Activated CD4-positive, alpha-beta T cell treated with anti-CD3 and anti-CD28 coated beads for 36 hours (primary cell): ENCODE measurements around the gene GNAI3. TPM values are rescaled to one million over a fixed set of nuclear protein-coding genes. Genes with fewer than 3 reads are reported as not detected.

ENCODE experiments used
- ATAC-seq: fragments of 200-7000 bp; cut with Tn5 transposase; one replicate; pipeline ENCODE4 v1.10.0; 2021; ENCODE audit warnings: mild to moderate bottlenecking, moderate library complexity
- CTCF ChIA-PET: fragments of 350-600 bp; sonication (Branson Sonifier 250); formaldehyde crosslinking; loops from one replicate; lab custom pipeline; 2021; ENCODE audit warnings: antibody characterized with exemption; lab: Charles Lee
- POLR2A ChIA-PET: fragments of 350-600 bp; sonication (Branson Sonifier 250); formaldehyde crosslinking; loops from one replicate; lab custom pipeline; 2021; ENCODE audit warnings: antibody characterized with exemption, inconsistent platforms; lab: Charles Lee
- DNase-seq: peaks from one replicate; pipeline ENCODE4 v3.0.0-alpha.2; 2020
- H3K27ac Mint-ChIP-seq: one replicate; pipeline ENCODE4 v1.8.0; 2021; ENCODE audit warnings: mixed read lengths
- H3K27me3 Mint-ChIP-seq: one replicate; pipeline ENCODE4 v1.8.0; 2021; ENCODE audit warnings: mixed read lengths
- H3K36me3 Mint-ChIP-seq: one replicate; pipeline ENCODE4 v1.8.0; 2021; ENCODE audit warnings: low read depth, mixed read lengths
- H3K4me1 Mint-ChIP-seq: one replicate; pipeline ENCODE4 v1.8.0; 2021; ENCODE audit warnings: mixed read lengths
- H3K4me3 Mint-ChIP-seq: one replicate; pipeline ENCODE4 v1.8.0; 2021; ENCODE audit warnings: mild to moderate bottlenecking, moderate library complexity, mixed read lengths
- H3K9me3 Mint-ChIP-seq: one replicate; pipeline ENCODE4 v1.8.0; 2021; ENCODE audit warnings: low read depth, mixed read lengths
- intact Hi-C, 2 experiments: fragments of 100-400 bp; cut with DNase I in 1 of 2; cut with micrococcal nuclease in 1 of 2; formaldehyde crosslinking; loops; one replicate each; pipeline versions ENCODE4 v1.14.2 to v1.15.1; 2022 to 2024; cut with DNase I, micrococcal nuclease
- total RNA-seq, 2 experiments: library from RNA; stranded (reverse); gene quantifications; one replicate each; pipeline ENCODE4 v1.2.3, GENCODE V29; 2021

Gene GNAI3
- total RNA-seq, 2 experiments from 2014 or later: 7.1 to 9.6 TPM

- intact Hi-C loops: no loop called here
- no peak for ATAC-seq
- no peaks in the 10 kb centered on the region for H3K9me3 Mint-ChIP-seq
- H3K27ac Mint-ChIP-seq: peak overlapping the region; percentile 35
- H3K4me3 Mint-ChIP-seq: no peak overlapping the region
- no peaks in the 10 kb centered on the region for H3K27me3 Mint-ChIP-seq
- ChIA-PET POLR2A (interaction anchor here (0.6 to 1.4 kb wide), 2 partner anchors 26 to 68 kb away, joined by 3 to 7 read pairs; partner anchors contain the start of gene GNAI3), CTCF (interaction anchor here (0.6 to 1.5 kb wide), 7 partner anchors 11 to 268 kb away, joined by 3 to 6 read pairs (median 4); partner anchors contain the start of gene GNAI3)
- DNase-seq: no peak
- no peaks in the 10 kb centered on the region for H3K36me3 Mint-ChIP-seq
- H3K4me1 Mint-ChIP-seq: peaks cover 32% of the 10 kb centered on the region
These were observed 68.0 kb downstream of the GNAI3 start for GRCh38 chr1:109616391-109616790.

DNA sequence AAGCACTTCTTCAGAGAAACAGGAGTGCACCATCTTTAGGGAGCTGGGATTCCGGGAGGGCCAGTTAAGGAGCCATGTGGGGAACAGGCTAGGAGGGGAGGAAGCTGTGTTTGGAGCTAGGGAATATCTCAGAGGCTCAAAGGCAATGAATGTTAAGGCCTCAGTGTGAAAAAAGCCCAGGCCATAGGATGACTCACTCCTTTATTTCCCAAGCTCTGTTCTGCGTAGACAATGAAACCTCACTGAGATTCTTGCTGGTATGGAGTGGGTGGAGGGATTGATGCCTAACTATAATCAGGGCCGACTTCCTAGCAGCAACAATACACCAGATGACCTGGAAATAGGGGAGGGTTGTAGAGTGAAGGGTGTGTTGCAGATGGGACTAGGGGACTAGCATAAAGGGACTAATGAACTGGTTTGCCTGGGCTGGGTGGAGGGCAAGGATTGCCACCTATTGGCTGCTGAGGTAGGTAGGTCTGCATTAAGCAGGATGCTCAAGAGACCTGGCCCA, 68.9 kb downstream of the GNAI3 start:
- CTCF ChIA-PET: interaction anchor here (0.6 to 1.5 kb wide), 13 partner anchors 11 to 172 kb away, joined by 3 to 6 read pairs (median 3); no protein-coding TSS in a partner anchor
- Mint-ChIP-seq H3K27ac (peak overlapping the region; percentile 70), H3K4me3 (no peak overlapping the region), H3K36me3 (no peaks in the 10 kb centered on the region), H3K4me1 (peaks cover 39% of the 10 kb centered on the region), H3K27me3 (no peaks in the 10 kb centered on the region), H3K9me3 (no peaks in the 10 kb centered on the region)
- intact Hi-C loops: no loop called here
- peak; percentile 10 for ATAC-seq
- POLR2A ChIA-PET: interaction anchor here (0.6 to 1.4 kb wide), 2 partner anchors 26 to 69 kb away, joined by 3 to 7 read pairs; partner anchors contain the start of gene GNAI3
- DNase-seq: no peak

GRCh38 chr1:109618661-109619575, 70.5 kb downstream of the GNAI3 start:
- H3K4me3 Mint-ChIP-seq: peak overlapping the region; percentile 97
- POLR2A ChIA-PET: interaction anchor here (1.5 to 2.3 kb wide), 3 partner anchors 21 to 72 kb away, joined by 3 to 13 read pairs (median 5); partner anchors contain the start of gene GNAI3
- CTCF ChIA-PET: interaction anchor here (0.6 to 3.4 kb wide), 6 partner anchors 22 to 251 kb away, joined by 3 to 27 read pairs (median 8); partner anchors contain the start of genes CYB561D1 and GNAI3
- no peak for DNase-seq
- H3K4me1 Mint-ChIP-seq: peaks cover 55% of the 10 kb centered on the region
- H3K9me3 Mint-ChIP-seq: no peaks in the 10 kb centered on the region
- intact Hi-C loops: no loop called here
- no peaks in the 10 kb centered on the region for H3K27me3 Mint-ChIP-seq
- H3K36me3 Mint-ChIP-seq: no peaks in the 10 kb centered on the region
- ATAC-seq: no peak
- peak overlapping the region; percentile 97 for H3K27ac Mint-ChIP-seq

DNA sequence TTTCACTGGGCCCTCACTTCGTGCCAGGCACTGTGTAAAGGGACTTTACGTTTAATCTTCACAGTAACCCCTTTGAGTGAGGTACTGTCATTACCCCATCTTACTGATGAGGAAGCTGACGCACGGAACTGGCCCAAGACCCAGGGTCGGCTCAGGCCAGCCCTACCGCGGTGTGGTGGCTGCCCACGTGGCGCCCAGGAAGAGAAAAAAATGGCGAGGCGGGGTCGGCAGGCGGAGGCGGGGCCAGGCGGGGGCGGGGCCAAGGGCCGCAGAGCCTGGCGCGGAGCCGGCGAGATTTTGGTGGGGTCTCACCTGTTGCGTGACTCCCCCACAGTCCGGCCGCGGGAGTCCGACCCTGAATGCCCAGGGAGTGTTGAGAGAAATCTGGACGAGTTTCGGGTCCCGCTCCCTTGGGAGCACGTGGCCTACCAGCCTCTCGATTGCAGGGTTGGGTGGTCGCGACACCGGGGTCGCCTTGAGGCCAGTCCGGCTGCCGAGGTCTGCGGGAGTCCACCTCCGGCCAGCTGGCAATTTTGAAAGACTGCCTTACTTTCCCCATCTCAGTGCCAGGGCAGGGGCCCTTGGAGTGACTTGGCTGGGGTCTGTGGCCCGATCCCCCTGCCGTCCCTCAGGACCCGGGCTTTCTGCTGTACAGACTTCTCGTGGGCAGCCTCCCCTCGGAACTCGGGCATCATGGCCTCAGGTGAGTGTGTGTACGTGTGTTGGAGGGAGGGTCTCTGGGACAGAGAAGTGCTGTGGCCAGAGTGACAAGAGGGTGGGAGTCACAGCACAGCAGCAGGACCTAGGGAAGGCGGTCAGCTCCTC, 71.4 kb downstream of the GNAI3 start, which contains the start of the genes AMPD2 and GNAT2:
AMPD2 (plus strand) TSS at position 262 of the 825 bp plus-strand sequence. CDS start 1,339 bp downstream, outside the sequence.
GNAT2 (minus strand) TSS at position 41 of the 825 bp plus-strand sequence. CDS start 6,746 bp downstream, outside the sequence.
- ChIA-PET POLR2A (interaction anchor here (1.3 to 2.3 kb wide), 4 partner anchors 20 to 110 kb away, joined by 3 to 13 read pairs (median 5); partner anchors contain the start of genes AMIGO1 and GNAI3), CTCF (interaction anchor here (0.6 to 3.4 kb wide), 11 partner anchors 8 to 718 kb away, joined by 3 to 27 read pairs (median 6); partner anchors contain the start of genes AHCYL1, CYB561D1 and GNAI3)
- Mint-ChIP-seq H3K4me3 (peak within 1 kb of the TSS; percentile 97), H3K27me3 (no peaks in the 10 kb centered on the region), H3K27ac (peak within 1 kb of the TSS; percentile 97), H3K4me1 (peaks cover 63% of the 10 kb centered on the region), H3K9me3 (no peaks in the 10 kb centered on the region), H3K36me3 (no peaks in the 10 kb centered on the region)
- intact Hi-C loops: loop anchor here (1.0 to 5.0 kb wide), 5 partner anchors 71 to 719 kb away; partner anchors contain the start of genes ATXN7L2 (in 1 of the 2), GNAI3 (in 1 of the 2) and RBM15 (in 1 of the 2)
- peak; percentile 40 for ATAC-seq
- DNase-seq: peak; percentile 88

GRCh38 chr1:109620401-109620791, 72.0 kb downstream of the GNAI3 start:
- H3K27me3 Mint-ChIP-seq: no peaks in the 10 kb centered on the region
- DNase-seq: no peak
- no peaks in the 10 kb centered on the region for H3K9me3 Mint-ChIP-seq
- ChIA-PET POLR2A (interaction anchor here (1.3 to 2.3 kb wide), 4 partner anchors 20 to 111 kb away, joined by 3 to 13 read pairs (median 5); partner anchors contain the start of genes AMIGO1 and GNAI3), CTCF (interaction anchor here (1.0 to 3.4 kb wide), 9 partner anchors 9 to 717 kb away, joined by 3 to 27 read pairs (median 7); partner anchors contain the start of genes AHCYL1, CYB561D1 and GNAI3)
- peak overlapping the region; percentile 97 for H3K27ac Mint-ChIP-seq
- peaks cover under 1% of the 10 kb centered on the region for H3K36me3 Mint-ChIP-seq
- H3K4me1 Mint-ChIP-seq: peaks cover 63% of the 10 kb centered on the region
- intact Hi-C loops: loop anchor here (1.0 to 5.0 kb wide), 5 partner anchors 72 to 718 kb away; partner anchors contain the start of genes ATXN7L2 (in 1 of the 2), GNAI3 (in 1 of the 2) and RBM15 (in 1 of the 2)
- ATAC-seq: peak; percentile 5
- peak overlapping the region; percentile 97 for H3K4me3 Mint-ChIP-seq

- Mint-ChIP-seq H3K36me3 (peaks cover 3% of the 10 kb centered on the region), H3K4me1 (peaks cover 60% of the 10 kb centered on the region), H3K4me3 (peak overlapping the region; percentile 97), H3K27me3 (no peaks in the 10 kb centered on the region), H3K9me3 (no peaks in the 10 kb centered on the region), H3K27ac (peak overlapping the region; percentile 97)
- CTCF ChIA-PET: interaction anchor here (1.0 to 3.4 kb wide), 9 partner anchors 9 to 717 kb away, joined by 3 to 27 read pairs (median 7); partner anchors contain the start of genes AHCYL1, CYB561D1 and GNAI3
- POLR2A ChIA-PET: interaction anchor here (1.3 to 2.3 kb wide), 2 partner anchors 72 to 111 kb away, joined by 5 to 13 read pairs; partner anchors contain the start of genes AMIGO1 and GNAI3
- peak; percentile 99 for DNase-seq
- peak; percentile 86 for ATAC-seq
- intact Hi-C loops: loop anchor here (1.0 to 5.0 kb wide), 9 partner anchors 35 to 718 kb away; partner anchors contain the start of genes GNAI3 (in 2 of the 2), AHCYL1 (in 1 of the 2), ATXN7L2 (in 1 of the 2) and GSTM4 (in 1 of the 2)
These were observed 72.4 kb downstream of the GNAI3 start for GRCh38 chr1:109620841-109621286.

DNA sequence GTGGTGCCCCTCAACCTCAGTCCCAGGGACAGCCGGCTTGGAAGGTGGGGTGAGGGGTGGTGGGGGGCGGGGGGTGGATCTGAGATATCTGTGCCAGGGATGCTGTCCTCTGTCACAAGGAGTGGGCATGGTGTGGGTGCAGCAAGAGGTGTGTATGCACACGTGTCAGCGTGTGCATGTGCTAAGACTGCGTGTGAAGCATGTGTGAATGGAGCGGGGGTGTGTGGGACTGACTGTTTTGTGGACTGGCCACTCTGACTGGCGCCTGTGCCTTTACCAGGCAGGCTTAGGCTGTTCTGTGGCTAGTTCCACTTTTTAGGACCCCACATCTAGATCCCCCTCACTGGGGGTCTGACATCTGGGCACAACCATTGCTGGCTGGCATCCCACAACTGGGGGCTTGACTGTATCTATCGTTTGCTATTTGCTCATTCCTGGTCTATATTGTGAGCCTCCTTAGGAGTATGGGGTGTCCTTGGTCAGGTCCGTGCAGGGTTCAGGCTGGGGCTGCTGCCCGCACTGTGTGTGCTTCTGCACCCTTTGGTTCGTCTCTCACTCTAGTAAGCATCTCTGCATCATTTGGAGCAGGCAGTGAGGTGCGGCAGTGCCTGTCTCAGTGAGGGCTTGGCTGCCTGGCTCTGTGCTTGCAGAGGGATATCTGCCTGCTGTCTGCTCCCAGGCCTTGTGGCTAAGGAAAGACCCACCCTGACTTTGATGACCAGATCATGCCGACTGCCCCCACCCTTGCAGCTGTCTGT, 73.1 kb downstream of the GNAI3 start:
- peak overlapping the region; percentile 97 for H3K4me3 Mint-ChIP-seq
- H3K4me1 Mint-ChIP-seq: peaks cover 53% of the 10 kb centered on the region
- H3K36me3 Mint-ChIP-seq: peaks cover 8% of the 10 kb centered on the region
- no peaks in the 10 kb centered on the region for H3K9me3 Mint-ChIP-seq
- ATAC-seq (no peak), DNase-seq (peak; percentile 56)
- H3K27me3 Mint-ChIP-seq: no peaks in the 10 kb centered on the region
- CTCF ChIA-PET: no interaction called here
- peak overlapping the region; percentile 69 for H3K27ac Mint-ChIP-seq
- POLR2A ChIA-PET: no interaction called here
- intact Hi-C loops: loop anchor here (1.0 to 5.0 kb wide), 9 partner anchors 35 to 717 kb away; partner anchors contain the start of genes AHCYL1 (in 1 of the 2), ATXN7L2 (in 1 of the 2), GNAI3 (in 1 of the 2) and GSTM4 (in 1 of the 2)

DNA sequence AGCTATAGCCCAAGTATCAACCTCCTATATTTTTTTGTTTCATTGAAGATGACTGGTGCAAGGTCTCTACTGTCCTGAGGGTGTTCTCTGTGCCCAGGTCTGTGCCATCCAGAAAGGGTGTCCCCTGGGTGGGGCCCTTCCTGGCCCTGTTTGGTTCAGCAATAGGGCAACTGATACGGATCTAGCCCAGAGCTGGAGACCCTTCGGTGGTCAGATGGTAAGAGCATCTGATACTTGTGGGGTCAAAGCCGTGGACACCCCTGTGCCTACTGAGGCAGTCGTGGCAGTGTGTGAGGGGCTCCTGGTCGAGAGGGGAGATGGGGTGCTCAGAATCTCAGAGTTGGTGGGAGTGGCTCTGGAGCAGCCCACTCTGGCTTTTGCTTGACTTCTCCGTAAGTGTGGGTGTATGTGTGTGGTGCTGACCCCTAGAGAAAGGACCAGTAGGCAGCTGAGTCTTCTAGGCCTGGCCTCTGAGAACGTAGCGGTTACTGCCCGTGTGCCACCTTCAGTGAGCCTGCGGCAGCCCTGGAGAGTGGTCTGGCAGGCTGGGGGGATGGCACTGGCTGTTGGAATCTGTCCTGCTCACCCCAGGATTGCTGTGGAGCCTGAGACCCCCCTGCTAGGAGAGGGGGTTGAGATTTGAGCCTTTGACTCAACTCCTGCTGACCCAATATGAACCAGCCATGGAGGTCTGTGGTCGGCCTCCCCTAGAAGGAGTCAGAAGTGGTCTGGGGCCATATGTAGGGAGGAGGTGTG, 73.9 kb downstream of the GNAI3 start:
- CTCF ChIA-PET: interaction anchor here (1.5 to 2.4 kb wide), 2 partner anchors 14 to 139 kb away, joined by 4 to 14 read pairs; partner anchors contain the start of gene ATXN7L2
- Mint-ChIP-seq H3K27ac (peak overlapping the region; percentile 69), H3K27me3 (no peaks in the 10 kb centered on the region), H3K4me1 (peaks cover 46% of the 10 kb centered on the region), H3K36me3 (peaks cover 9% of the 10 kb centered on the region), H3K4me3 (peak overlapping the region; percentile 97), H3K9me3 (no peaks in the 10 kb centered on the region)
- ATAC-seq (no peak), DNase-seq (no peak)
- intact Hi-C loops: loop anchor here in 1 of 2 experiments (5.0 kb wide), 1 partner anchor 140 kb away; the partner anchor contains the start of gene ATXN7L2
- POLR2A ChIA-PET: no interaction called here
